GM12878 (cell line): ENCODE measurements around the gene EDC4. TPM values are rescaled to one million over a fixed set of nuclear protein-coding genes. Genes with fewer than 3 reads are reported as not detected.

ENCODE experiments used
- ATAC-seq: fragments of 200-7000 bp; cut with Tn5 transposase; 3 replicates; pipeline ENCODE4 v1.9.1; 2020; ENCODE audit warnings: mild to moderate bottlenecking, moderate library complexity
- BruUV-seq: library from RNA; stranded (reverse); fragments of 400-500 nt; replicated peaks from 2 replicates; lab custom pipeline; 2021; lab: Mats Ljungman, UMichigan
- CTCF ChIA-PET: fragments of 300-600 bp; sonication (Branson Sonifier 250); formaldehyde crosslinking; extraction: SDS; loops from one replicate; lab custom pipeline; 2021; ENCODE audit warnings: inconsistent platforms; lab: Yijun Ruan, JAX
- POLR2A ChIA-PET: fragments of 350-600 bp; formaldehyde crosslinking; extraction: SDS; loops from one replicate; lab custom pipeline; 2021; ENCODE audit warnings: inconsistent platforms; lab: Charles Lee
- RAD21 ChIA-PET: fragments of 300-600 bp; sonication (Branson Sonifier 250); formaldehyde crosslinking; loops from one replicate; lab custom pipeline; 2023; ENCODE audit warnings: antibody characterized with exemption; ENCODE audit not compliant: unreplicated experiment; lab: Charles Lee
- SMC1A ChIA-PET: fragments of 300-600 bp; sonication (Branson Sonifier 250); formaldehyde crosslinking; loops from one replicate; lab custom pipeline; 2023; ENCODE audit not compliant: unreplicated experiment, uncharacterized antibody; lab: Charles Lee
- DNase-seq: peaks from one replicate; pipeline ENCODE4 v3.0.0-alpha.2; 2011; ENCODE audit warnings: low read depth, low spot score
- FAIRE-seq: peaks from 3 replicates; lab custom pipeline; 2011; peaks lifted over from hg19 to GRCh38; lab: Jason Lieb, UNC
- H2AFZ ChIP-seq: 2 replicates; pipeline ENCODE4 v1.6.0; 2011; ENCODE audit warnings: low read depth, low read length, control low read depth; ENCODE audit not compliant: control insufficient read depth
- H3K27ac ChIP-seq: 2 replicates; pipeline ENCODE4 v1.5.1; 2011; ENCODE audit warnings: control low read depth; ENCODE audit not compliant: control insufficient read depth, insufficient read depth
- H3K27me3 ChIP-seq, 2 experiments: replicated peaks in 1 of 2; 2 replicates each; pipeline versions ENCODE4 v1.6.0 to v1.6.1; 2011; ENCODE audit warnings: low read length in 1 of 2; ENCODE audit not compliant: control insufficient read depth in 2 of 2, insufficient read depth in 2 of 2
- H3K36me3 ChIP-seq, 2 experiments: 2 replicates each; pipeline ENCODE4 v1.5.1; 2011; ENCODE audit warnings: low read length in 1 of 2; ENCODE audit not compliant: control insufficient read depth in 2 of 2, insufficient read depth in 2 of 2
- H3K4me1 ChIP-seq: 2 replicates; pipeline ENCODE4 v1.6.1; 2011; ENCODE audit warnings: mild to moderate bottlenecking, low read length, moderate library complexity, mixed read lengths; ENCODE audit not compliant: control insufficient read depth, insufficient read depth
- H3K4me2 ChIP-seq: 2 replicates; pipeline ENCODE4 v1.6.0; 2011; ENCODE audit warnings: control low read depth; ENCODE audit not compliant: control insufficient read depth, insufficient read depth
- H3K4me3 ChIP-seq: fragments of 200-600 bp; sonication (generic); 2 replicates; pipeline ENCODE4 v1.5.1; 2016
- H3K79me2 ChIP-seq: 2 replicates; pipeline ENCODE4 v1.6.0; 2011; ENCODE audit warnings: low read length; ENCODE audit not compliant: control insufficient read depth, insufficient read depth
- H3K9ac ChIP-seq: 2 replicates; pipeline ENCODE4 v1.8.0; 2011; ENCODE audit warnings: low read length, control low read depth, mixed read lengths; ENCODE audit not compliant: control insufficient read depth, insufficient read depth
- H3K9me3 ChIP-seq: replicated peaks from 3 replicates; pipeline ENCODE4 v1.5.1; 2011; ENCODE audit warnings: mild to moderate bottlenecking, low read length; ENCODE audit not compliant: control insufficient read depth, insufficient read depth
- H4K20me1 ChIP-seq: 2 replicates; pipeline ENCODE4 v1.6.0; 2011; ENCODE audit not compliant: control insufficient read depth, insufficient read depth
- BCLAF1 ChIP-seq: fragments of 450-650 bp; IDR thresholded peaks from 2 replicates; pipeline ENCODE4 v1.6.1; 2017; ENCODE audit warnings: antibody characterized with exemption, mild to moderate bottlenecking, moderate library complexity
- BRCA1 ChIP-seq: IDR thresholded peaks from 2 replicates; pipeline ENCODE4 v1.6.1; 2011; ENCODE audit warnings: low read depth, low read length, improper control_type of control experiment
- GATAD2B ChIP-seq: fragments of 450-650 bp; conservative IDR thresholded peaks from 2 replicates; pipeline ENCODE4 v1.6.1; 2017; ENCODE audit warnings: low read depth, mild to moderate bottlenecking, moderate library complexity
- MEF2A ChIP-seq: IDR thresholded peaks from 2 replicates; pipeline ENCODE4 v1.6.1; 2011; ENCODE audit warnings: low read depth, mild to moderate bottlenecking, low read length, moderate library complexity; ENCODE audit not compliant: insufficient read depth
- MYB ChIP-seq: fragments of 150-350 bp; IDR thresholded peaks from 2 replicates; pipeline ENCODE4 v1.6.1; 2014; ENCODE audit warnings: mild to moderate bottlenecking, low read depth, low read length, borderline replicate concordance
- NBN ChIP-seq: fragments of 450-650 bp; IDR thresholded peaks from 2 replicates; pipeline ENCODE4 v1.6.1; 2016
- NRF1 ChIP-seq: conservative IDR thresholded peaks from 2 replicates; pipeline ENCODE4 v1.6.1; 2011; ENCODE audit warnings: mild to moderate bottlenecking, low read depth, low read length, improper control_type of control experiment
- PAX8 ChIP-seq: fragments of 450-650 bp; IDR thresholded peaks from 2 replicates; pipeline ENCODE4 v1.6.1; 2017; ENCODE audit warnings: mild to moderate bottlenecking, moderate library complexity
- POLR2AphosphoS2 ChIP-seq: IDR thresholded peaks from 2 replicates; pipeline ENCODE4 v1.6.1; 2011; ENCODE audit warnings: low read depth, mild to moderate bottlenecking, low read length, improper control_type of control experiment, moderate library complexity
- POU2F2 ChIP-seq: IDR thresholded peaks from 3 replicates; pipeline ENCODE4 v1.6.1; 2011; ENCODE audit warnings: low read depth, mild to moderate bottlenecking, low read length, borderline replicate concordance
- RCOR1 ChIP-seq: conservative IDR thresholded peaks from 2 replicates; pipeline ENCODE4 v1.6.1; 2012; ENCODE audit warnings: low read depth, low read length, improper control_type of control experiment
- ZBTB33 ChIP-seq: fragments of 450-650 bp; IDR thresholded peaks from 2 replicates; pipeline ENCODE4 v1.6.1; 2017; ENCODE audit warnings: mild to moderate bottlenecking
- ZBTB40 ChIP-seq: fragments of 450-650 bp; IDR thresholded peaks from 2 replicates; pipeline ENCODE4 v1.6.1; 2016; ENCODE audit warnings: mild to moderate bottlenecking, moderate library complexity, borderline replicate concordance
- ZNF24 ChIP-seq: fragments of 450-650 bp; IDR thresholded peaks from 2 replicates; pipeline ENCODE4 v1.6.1; 2017; ENCODE audit warnings: antibody characterized with exemption, mild to moderate bottlenecking
- WGBS: methylation state at CpG from one replicate; pipeline ENCODE4 v1.1.6; 2016; ENCODE audit warnings: low lambda C conversion rate; ENCODE audit not compliant: insufficient replicate concordance, insufficient coverage; ENCODE audit errors: missing lambda C conversion rate; 5-methylcytosine and 5-hydroxymethylcytosine counted together
- in situ Hi-C: fragments of 300-500 bp; cut with MboI; formaldehyde crosslinking; loops from 9 replicates; pipeline ENCODE4 v1.14.3; 2018; ENCODE audit warnings: mixed read lengths
- intact Hi-C: fragments of 100-400 bp; cut with micrococcal nuclease; formaldehyde crosslinking; loops from one replicate; pipeline ENCODE4 v1.14.2; 2022; ENCODE audit not compliant: unreplicated experiment
- polyA plus RNA-seq, 11 experiments: library from polyadenylated mRNA; depleted of rRNA in 4 of 11; unstranded in 6 of 11; stranded (reverse) in 5 of 11; fragments of >200 nt; fragmentation: Nextera tagmentation in 4 of 11; fragmentation: Illumina TruSeq in 1 of 11; extraction: Ambion mirVana in 4 of 11; extraction: Trizol in 1 of 11; gene quantifications; 1 replicate in 1 of 11; 2 replicates in 10 of 11; pipeline versions ENCODE4 v1.2.1 to v1.2.3, GENCODE V29; 2011 to 2016; ENCODE audit warnings: inconsistent platforms in 2 of 11, missing spikeins in 2 of 11, low read depth in 1 of 11
- total RNA-seq, 4 experiments: library from RNA; depleted of rRNA in 3 of 4; stranded (reverse); fragments of >200 nt in 3 of 4; fragmentation: Illumina TruSeq in 1 of 4; extraction: Trizol in 1 of 4; gene quantifications; 2 replicates each; pipeline versions ENCODE4 v1.2.1 to v1.2.3, GENCODE V29; 2013 to 2021

Gene EDC4
- total and polyA plus RNA-seq, 10 of the 15 experiments (the other 5 are each of a cell fraction or from before 2014, with no cell fraction given) = 1.2 to 86.0 (median 53.4) TPM

- Histone ChIP-seq H4K20me1 (0 out of 2 replicates have a peak, but pooled peaks cover 9% of the 10 kb centered on the region), H3K27ac (no peak overlapping the region), H3K79me2 (peaks cover 33% of the 10 kb centered on the region), H3K9me3 (no peaks in the 10 kb centered on the region), H3K9ac (no peak overlapping the region), H3K27me3 (no peaks in the 10 kb centered on the region), H3K4me3 (no peak overlapping the region), H2AFZ (no peak overlapping the region), H3K4me2 (no peak overlapping the region), H3K36me3 (peaks cover 16 to 18% of the 10 kb centered on the region in 2 experiments), H3K4me1 (no peaks in the 10 kb centered on the region)
- no TSS peak for BruUV-seq
- intact Hi-C loops (no loop called here), in situ Hi-C loops (no loop called here)
- 85% methylated on average over 11 of the region's 11 CpGs for WGBS
- CTCF ChIA-PET = interaction anchor here (0.7 to 6.5 kb wide), 5 partner anchors 20 to 66 kb away, joined by 3 to 53 read pairs (median 4); no protein-coding TSS in a partner anchor
- SMC1A ChIA-PET = interaction anchor here (0.7 to 1.4 kb wide), 4 partner anchors 15 to 46 kb away, joined by 3 to 5 read pairs (median 3); partner anchors contain the start of gene PSKH1
- RAD21 ChIA-PET = interaction anchor here (1.0 kb wide), 1 partner anchor 46 kb away, joined by 3 read pairs; no protein-coding TSS in a partner anchor
- ATAC-seq (no peak), FAIRE-seq (no peak), DNase-seq (no peak)
- POLR2A ChIA-PET = no interaction called here
- TF ChIP-seq GATAD2B (no peak), POU2F2 (no peak), PAX8 (no peak), MYB (no peak), RCOR1 (no peak), POLR2AphosphoS2 (no peak), ZBTB33 (no peak), ZNF24 (no peak), BRCA1 (no peak), NRF1 (no peak), BCLAF1 (no peak), MEF2A (no peak), NBN (no peak), ZBTB40 (no peak)
Observed at GRCh38 chr16:67862623-67863583, 9.9 kb upstream of the EDC4 start.
